Trophoblast cell (in vitro differentiated cells and primary cell): ENCODE measurements around the gene HYAL2.
A peak's percentile ranks its signal among the peaks of the same experiment; 100 is the strongest.

Experiments
- DNase-seq, 2 donors: peaks; one replicate each; pipeline ENCODE4 v3.0.0-alpha.2; 2016
- H2AFZ ChIP-seq: 2 replicates; pipeline ENCODE4 v1.6.1; 2013; ENCODE audit warnings: low read length, moderate library complexity, mild to moderate bottlenecking; ENCODE audit not compliant: insufficient read depth, poor library complexity
- H2AK5ac ChIP-seq: 2 replicates; pipeline ENCODE4 v1.6.1; 2013; ENCODE audit warnings: mild to moderate bottlenecking, low read length
- H2BK120ac ChIP-seq: 2 replicates; pipeline ENCODE4 v1.6.1; 2013; ENCODE audit warnings: low read length, mild to moderate bottlenecking, moderate library complexity; ENCODE audit not compliant: insufficient read depth, poor library complexity
- H2BK12ac ChIP-seq: 2 replicates; pipeline ENCODE4 v1.6.1; 2013; ENCODE audit warnings: mild to moderate bottlenecking, low read length, moderate library complexity
- H2BK5ac ChIP-seq: 2 replicates; pipeline ENCODE4 v1.6.1; 2013; ENCODE audit warnings: low read length, low read depth, moderate library complexity, mild to moderate bottlenecking; ENCODE audit not compliant: poor library complexity
- H3K14ac ChIP-seq: 2 replicates; pipeline ENCODE4 v1.6.1; 2013; ENCODE audit warnings: mild to moderate bottlenecking, low read length
- H3K18ac ChIP-seq: 2 replicates; pipeline ENCODE4 v1.6.1; 2013; ENCODE audit warnings: mild to moderate bottlenecking, low read length
- H3K23ac ChIP-seq: 2 replicates; pipeline ENCODE4 v1.6.1; 2013; ENCODE audit warnings: low read length
- H3K27ac ChIP-seq: 2 replicates; pipeline ENCODE4 v1.5.1; 2013; ENCODE audit warnings: low read depth, mild to moderate bottlenecking, inconsistent platforms, low read length, moderate library complexity
- H3K27me3 ChIP-seq: 2 replicates; pipeline ENCODE4 v1.6.1; 2013; ENCODE audit warnings: inconsistent platforms, mild to moderate bottlenecking, low read length, moderate library complexity; ENCODE audit not compliant: insufficient read depth
- H3K36me3 ChIP-seq, 2 experiments: 1 replicate in 1 of 2; 2 replicates in 1 of 2; pipeline ENCODE4 v1.6.1; 2013; ENCODE audit warnings: low read length in 2 of 2, mild to moderate bottlenecking in 2 of 2, moderate library complexity in 1 of 2; ENCODE audit not compliant: insufficient read depth in 2 of 2, control insufficient read depth in 1 of 2
- H3K4ac ChIP-seq: 2 replicates; pipeline ENCODE4 v1.6.1; 2013; ENCODE audit warnings: low read depth, mild to moderate bottlenecking, low read length, moderate library complexity
- H3K4me1 ChIP-seq, 2 experiments: 1 replicate in 1 of 2; 2 replicates in 1 of 2; pipeline ENCODE4 v1.6.1; 2013; ENCODE audit warnings: low read length in 2 of 2, mild to moderate bottlenecking in 2 of 2, moderate library complexity in 1 of 2; ENCODE audit not compliant: insufficient read depth in 2 of 2, control insufficient read depth in 1 of 2
- H3K4me2 ChIP-seq: 2 replicates; pipeline ENCODE4 v1.6.1; 2013; ENCODE audit warnings: inconsistent platforms, mild to moderate bottlenecking, low read length, moderate library complexity
- H3K4me3 ChIP-seq: 2 replicates; pipeline ENCODE4 v1.5.1; 2013; ENCODE audit warnings: mild to moderate bottlenecking, low read depth, low read length, inconsistent platforms
- H3K79me1 ChIP-seq: one replicate; pipeline ENCODE4 v1.6.1; 2013; ENCODE audit warnings: low read length
- H3K79me2 ChIP-seq: 2 replicates; pipeline ENCODE4 v1.6.1; 2013; ENCODE audit warnings: low read length, mild to moderate bottlenecking; ENCODE audit not compliant: control insufficient read depth, insufficient read depth, poor library complexity
- H3K9ac ChIP-seq: 2 replicates; pipeline ENCODE4 v1.6.1; 2013; ENCODE audit warnings: mild to moderate bottlenecking, low read length
- H3K9me3 ChIP-seq: 2 replicates; pipeline ENCODE4 v1.6.1; 2013; ENCODE audit warnings: low read depth, mild to moderate bottlenecking, control low read depth, inconsistent platforms, low read length; ENCODE audit not compliant: insufficient read depth
- H4K12ac ChIP-seq: 2 replicates; pipeline ENCODE4 v1.6.1; 2013; ENCODE audit warnings: low read depth, mild to moderate bottlenecking, low read length, moderate library complexity
- H4K8ac ChIP-seq: 2 replicates; pipeline ENCODE4 v1.6.1; 2013; ENCODE audit warnings: low read depth, mild to moderate bottlenecking, low read length, moderate library complexity
- H4K91ac ChIP-seq: one replicate; pipeline ENCODE4 v1.6.1; 2013; ENCODE audit warnings: low read depth, mild to moderate bottlenecking, low read length, moderate library complexity
- WGBS: extraction: QIAGEN DNeasy Blood & Tissue Kit; methylation state at CpG from one replicate; pipeline ENCODE4 v1.1.7; 2013; ENCODE audit warnings: missing lambda C conversion rate; ENCODE audit not compliant: insufficient read length, insufficient coverage; ENCODE audit errors: extremely low coverage; 5-methylcytosine and 5-hydroxymethylcytosine counted together

HYAL2 gene

DNA sequence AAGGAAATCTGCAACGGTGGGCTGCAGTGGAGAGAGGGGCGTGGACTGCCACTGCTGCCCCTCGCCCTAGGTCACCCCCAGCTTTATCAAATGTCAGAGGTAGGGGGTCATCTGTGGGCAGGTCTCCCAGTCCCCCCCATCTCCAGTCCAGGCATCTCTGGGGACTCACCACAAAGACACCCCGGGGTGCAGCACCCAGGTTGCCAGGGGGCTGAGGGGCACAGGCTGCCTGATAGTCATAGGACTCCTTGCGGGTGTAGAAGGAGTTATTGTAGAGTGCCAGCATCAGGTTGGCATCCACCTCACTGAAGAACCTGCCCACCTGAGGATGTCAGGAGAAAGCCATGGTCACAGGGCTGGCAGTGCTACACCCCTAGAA, 43.3 kb upstream of the HYAL2 start:
- peaks cover 10 to 13% of the 10 kb centered on the region in 2 experiments for H3K4me1 ChIP-seq
- H4K8ac ChIP-seq: peak overlapping the region; percentile 39
- H3K4me3 ChIP-seq: no peak overlapping the region
- peak overlapping the region; percentile 88 for H3K4me2 ChIP-seq
- no peak overlapping the region for H2BK120ac ChIP-seq
- peaks cover 2% of the 10 kb centered on the region for H3K79me1 ChIP-seq
- H4K12ac ChIP-seq: no peak overlapping the region
- no peak overlapping the region for H2BK12ac ChIP-seq
- H3K79me2 ChIP-seq: peaks cover 1% of the 10 kb centered on the region
- H3K9me3 ChIP-seq: no peaks in the 10 kb centered on the region
- no peaks in the 10 kb centered on the region for H3K27me3 ChIP-seq
- no peaks in the 10 kb centered on the region for H3K36me3 ChIP-seq
- no peak overlapping the region for H4K91ac ChIP-seq
- no peak for DNase-seq
- H2BK5ac ChIP-seq: no peak overlapping the region
- no CpG with 5 or more reads among the region's 5 CpGs for WGBS
- no peak overlapping the region for H3K14ac ChIP-seq
- H3K18ac ChIP-seq: peak overlapping the region; percentile 31
- no peak overlapping the region for H3K9ac ChIP-seq
- H3K4ac ChIP-seq: no peak overlapping the region
- no peak overlapping the region for H2AK5ac ChIP-seq
- no peak overlapping the region for H3K27ac ChIP-seq
- H2AFZ ChIP-seq: peak overlapping the region; percentile 88
- no peak overlapping the region for H3K23ac ChIP-seq

DNA sequence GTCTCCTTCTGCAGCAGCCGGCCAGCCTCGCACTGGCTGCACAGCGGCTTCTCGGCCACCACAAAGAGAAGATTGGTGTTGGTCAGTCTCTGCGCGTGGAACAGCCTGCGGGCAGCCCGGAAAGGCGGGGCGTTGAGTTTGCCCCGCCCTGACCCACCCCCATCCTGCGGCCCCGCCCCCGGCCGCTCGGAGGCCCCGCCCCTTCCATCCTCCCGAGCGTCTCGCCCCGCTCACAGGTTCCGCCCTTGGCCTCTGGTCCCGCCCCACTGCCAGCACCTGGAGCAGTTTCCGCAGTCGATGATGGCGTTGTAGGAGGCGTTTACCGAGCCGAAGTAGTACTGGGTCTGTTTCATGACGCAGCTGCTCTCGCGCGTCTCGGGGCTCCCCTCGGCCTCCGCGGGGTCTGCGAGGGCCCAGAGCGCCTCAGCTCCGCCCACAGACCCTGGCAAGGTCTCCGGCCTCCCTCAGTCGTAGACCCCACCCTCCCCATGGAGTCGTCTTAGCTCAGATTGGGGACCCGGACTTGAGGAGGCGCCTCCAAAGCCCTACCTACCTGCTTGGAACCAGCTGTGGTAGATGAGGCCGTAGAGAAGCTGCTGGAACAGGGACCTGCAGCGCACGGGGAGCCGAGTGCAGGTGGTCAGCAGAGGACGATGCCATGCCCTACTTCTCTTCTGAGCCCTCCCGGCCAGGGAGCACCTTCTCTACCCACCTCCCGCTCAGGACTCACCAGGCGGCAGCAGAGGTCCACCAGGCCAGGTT, 42.7 kb upstream of the HYAL2 start:
- H4K91ac ChIP-seq: peak overlapping the region; percentile 15
- no peak overlapping the region for H2BK5ac ChIP-seq
- H3K4me2 ChIP-seq: peak overlapping the region; percentile 88
- peaks cover 10 to 13% of the 10 kb centered on the region in 2 experiments for H3K4me1 ChIP-seq
- H2AFZ ChIP-seq: peak overlapping the region; percentile 88
- H3K23ac ChIP-seq: no peak overlapping the region
- peak overlapping the region; percentile 39 for H4K8ac ChIP-seq
- no peak overlapping the region for H3K4ac ChIP-seq
- H2AK5ac ChIP-seq: no peak overlapping the region
- peak overlapping the region; percentile 47 for H3K14ac ChIP-seq
- H3K9ac ChIP-seq: peak overlapping the region; percentile 47
- peaks cover 2% of the 10 kb centered on the region for H3K79me1 ChIP-seq
- no CpG with 5 or more reads among the region's 53 CpGs for WGBS
- H2BK120ac ChIP-seq: peak overlapping the region; percentile 21
- no peaks in the 10 kb centered on the region for H3K36me3 ChIP-seq
- peak overlapping the region; percentile 31 for H3K18ac ChIP-seq
- H3K27ac ChIP-seq: no peak overlapping the region
- peaks cover 1% of the 10 kb centered on the region for H3K79me2 ChIP-seq
- H3K9me3 ChIP-seq: no peaks in the 10 kb centered on the region
- H3K27me3 ChIP-seq: no peaks in the 10 kb centered on the region
- H3K4me3 ChIP-seq: peak overlapping the region; percentile 65
- no peak overlapping the region for H2BK12ac ChIP-seq
- DNase-seq: peak; percentile 86 to 92
- no peak overlapping the region for H4K12ac ChIP-seq

DNA sequence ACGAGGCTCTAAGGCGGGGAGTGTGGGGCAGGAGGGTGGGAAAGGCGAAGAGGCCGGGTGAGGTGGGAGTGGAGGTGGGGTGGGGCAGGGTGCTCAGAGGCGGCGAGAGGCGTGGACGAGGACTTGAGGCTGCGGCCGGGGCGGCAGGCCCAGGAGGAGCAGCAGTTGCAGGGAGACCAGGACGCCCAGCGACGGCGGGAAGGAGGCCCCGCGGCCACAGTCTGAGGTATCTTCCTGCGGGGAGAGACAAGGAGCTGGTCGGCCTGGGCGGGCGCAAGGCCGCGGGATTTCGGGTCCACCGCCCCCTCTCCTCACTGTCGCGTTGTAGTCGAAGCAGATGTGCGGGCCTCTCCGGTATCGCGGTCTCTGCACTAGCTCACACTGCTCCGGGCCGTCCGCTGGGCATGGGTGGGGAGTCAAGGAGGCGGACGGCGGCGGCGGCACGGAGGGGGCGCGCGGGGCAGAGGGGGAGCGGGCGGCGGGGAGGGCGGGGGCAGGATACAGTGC, 42.1 kb upstream of the HYAL2 start:
- WGBS: no CpG with 5 or more reads among the region's 48 CpGs
- no peaks in the 10 kb centered on the region for H3K27me3 ChIP-seq
- H4K8ac ChIP-seq: peak overlapping the region; percentile 71
- no peak overlapping the region for H3K14ac ChIP-seq
- H3K18ac ChIP-seq: no peak overlapping the region
- no peak overlapping the region for H3K23ac ChIP-seq
- peak overlapping the region; percentile 65 for H3K4me3 ChIP-seq
- H3K4me2 ChIP-seq: peak overlapping the region; percentile 88
- peak in 1 of 2 donors; percentile 29 for DNase-seq
- H2BK12ac ChIP-seq: no peak overlapping the region
- H4K91ac ChIP-seq: peak overlapping the region; percentile 3
- peaks cover 1% of the 10 kb centered on the region for H3K79me2 ChIP-seq
- peaks cover 10 to 13% of the 10 kb centered on the region in 2 experiments for H3K4me1 ChIP-seq
- no peaks in the 10 kb centered on the region for H3K9me3 ChIP-seq
- H2AK5ac ChIP-seq: no peak overlapping the region
- peak overlapping the region; percentile 62 for H2AFZ ChIP-seq
- H3K36me3 ChIP-seq: no peaks in the 10 kb centered on the region
- no peak overlapping the region for H3K27ac ChIP-seq
- peak overlapping the region; percentile 6 for H4K12ac ChIP-seq
- no peak overlapping the region for H2BK120ac ChIP-seq
- no peak overlapping the region for H2BK5ac ChIP-seq
- no peak overlapping the region for H3K4ac ChIP-seq
- no peak overlapping the region for H3K9ac ChIP-seq
- H3K79me1 ChIP-seq: peaks cover 2% of the 10 kb centered on the region

DNA sequence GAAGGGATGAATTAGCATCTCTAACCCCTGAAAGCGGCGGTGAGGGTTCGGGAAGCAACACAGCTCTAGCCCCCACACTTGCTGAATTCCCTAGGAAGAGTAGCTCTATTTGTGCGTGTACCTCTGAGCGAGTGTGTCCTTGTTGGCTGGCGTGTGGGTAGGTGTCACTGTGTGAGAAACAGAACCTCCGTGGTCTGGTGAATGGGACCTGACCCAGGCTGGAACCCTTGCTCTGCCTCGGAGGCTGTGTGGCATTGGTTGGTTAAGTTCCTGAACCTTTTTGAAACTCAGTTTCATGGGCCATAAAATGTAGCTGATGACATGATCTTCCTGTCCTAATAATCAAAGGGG, 37.2 kb upstream of the HYAL2 start:
- Histone ChIP-seq H3K79me2 (peaks cover 16% of the 10 kb centered on the region), H3K9me3 (no peaks in the 10 kb centered on the region), H3K79me1 (peaks cover 5% of the 10 kb centered on the region), H2AK5ac (no peak overlapping the region), H2BK5ac (no peak overlapping the region), H2AFZ (peak overlapping the region; percentile 19), H3K27me3 (no peaks in the 10 kb centered on the region), H2BK12ac (no peak overlapping the region), H3K36me3 (peaks cover 21 to 28% of the 10 kb centered on the region in 2 experiments), H3K4ac (no peak overlapping the region), H4K12ac (no peak overlapping the region), H4K91ac (no peak overlapping the region), H3K23ac (no peak overlapping the region), H3K18ac (no peak overlapping the region), H4K8ac (peak overlapping the region; percentile 51), H3K9ac (no peak overlapping the region), H3K27ac (no peak overlapping the region), H2BK120ac (no peak overlapping the region), H3K4me2 (peak overlapping the region; percentile 59), H3K4me3 (peak overlapping the region; percentile 16), H3K14ac (no peak overlapping the region), H3K4me1 (peaks cover 25 to 37% of the 10 kb centered on the region in 2 experiments)
- no peak for DNase-seq
- no CpG with 5 or more reads among the region's 8 CpGs for WGBS
